Measurements from ENCODE around the gene PPP1R37.

The PPP1R37 gene

GRCh38 chr19:45136507-45137178 lies 43.7 kb downstream of the PPP1R37 start:
- TF ChIP-seq CTCF (conservative IDR thresholded peaks at IDR 0.05) = no peak
- TF ChIP-seq ZFX (IDR thresholded peaks at IDR 0.05) = no peak
- no peak overlapping the region for H3K27ac ChIP-seq

- H3K27ac ChIP-seq = no peak overlapping the region
- no peak for TF ChIP-seq ZFX (IDR thresholded peaks at IDR 0.05)
- TF ChIP-seq CTCF (conservative IDR thresholded peaks at IDR 0.05) = no peak
Measured at GRCh38 chr19:45137179-45137761, 44.3 kb downstream of the PPP1R37 start.

- TF ChIP-seq ZFX (IDR thresholded peaks at IDR 0.05) (no peak), CTCF (conservative IDR thresholded peaks at IDR 0.05) (no peak)
- no peak overlapping the region for H3K27ac ChIP-seq
Measured at GRCh38 chr19:45138303-45138751, 45.3 kb downstream of the PPP1R37 start.

GRCh38 chr19:45139286-45140143 lies 46.5 kb downstream of the PPP1R37 start:
- TF ChIP-seq CTCF (conservative IDR thresholded peaks at IDR 0.05) = no peak
- no peak for TF ChIP-seq ZFX (IDR thresholded peaks at IDR 0.05)
- no peak overlapping the region for H3K27ac ChIP-seq

GRCh38 chr19:45140144-45140503 lies 47.1 kb downstream of the PPP1R37 start:
- H3K27ac ChIP-seq = no peak overlapping the region
- TF ChIP-seq CTCF (conservative IDR thresholded peaks at IDR 0.05) = no peak
- TF ChIP-seq ZFX (IDR thresholded peaks at IDR 0.05) = no peak

GRCh38 chr19:45140533-45140932 lies 47.6 kb downstream of the PPP1R37 start:
- H3K27ac ChIP-seq = no peak overlapping the region
- TF ChIP-seq CTCF (conservative IDR thresholded peaks at IDR 0.05) (no peak), ZFX (IDR thresholded peaks at IDR 0.05) (no peak)

All from C4-2B (cell line).